H1 (cell line): Measurements from ENCODE around the gene LYPD1.

ENCODE experiments used
- BRCA1 ChIP-seq: IDR thresholded peaks from 2 replicates; pipeline ENCODE4 v1.6.1; 2012; ENCODE audit warnings: low read depth, low read length, improper control_type of control experiment
- CHD2 ChIP-seq: IDR thresholded peaks from 2 replicates; pipeline ENCODE4 v1.6.1; 2012; ENCODE audit warnings: low read length, improper control_type of control experiment
- CTCF ChIP-seq, 3 experiments: IDR thresholded peaks; 1 replicate in 2 of 3; 2 replicates in 1 of 3; pipeline versions ENCODE4 v1.5.1 to v1.6.1; 2011; ENCODE audit warnings: low read length in 3 of 3, mild to moderate bottlenecking in 3 of 3, inconsistent platforms in 2 of 3, low read depth in 1 of 3, moderate library complexity in 1 of 3; ENCODE audit not compliant: insufficient read depth in 1 of 3; ENCODE audit errors: control extremely low read depth in 1 of 3
- E2F6 ChIP-seq: IDR thresholded peaks from 2 replicates; pipeline ENCODE4 v1.6.1; 2012; ENCODE audit warnings: inconsistent platforms
- EP300 ChIP-seq, 2 experiments: IDR thresholded peaks; 1 replicate in 1 of 2; 2 replicates in 1 of 2; pipeline ENCODE4 v1.6.1; 2011 to 2012; ENCODE audit warnings: low read depth in 2 of 2, low read length in 2 of 2, mild to moderate bottlenecking in 2 of 2, borderline replicate concordance in 1 of 2, inconsistent platforms in 1 of 2, moderate library complexity in 1 of 2
- JUN ChIP-seq: IDR thresholded peaks from 2 replicates; pipeline ENCODE4 v1.6.1; 2011; ENCODE audit warnings: low read depth, mild to moderate bottlenecking, improper control_type of control experiment, low read length
- SUZ12 ChIP-seq: fragments of 200-600 bp; sonication (generic); IDR thresholded peaks from 2 replicates; pipeline ENCODE4 v1.6.1; 2012; ENCODE audit warnings: mild to moderate bottlenecking, inconsistent platforms, low read length, moderate library complexity, mixed read lengths
- TCF12 ChIP-seq: IDR thresholded peaks from 2 replicates; pipeline ENCODE4 v1.6.1; 2011; ENCODE audit warnings: low read depth, mild to moderate bottlenecking, low read length
- YY1 ChIP-seq: IDR thresholded peaks from 2 replicates; pipeline ENCODE4 v1.6.1; 2011; ENCODE audit warnings: low read depth, mild to moderate bottlenecking, low read length

- no peak for TF ChIP-seq EP300 (IDR thresholded peaks at IDR 0.05; ENCODE audit: borderline replicate concordance in 1 of 2, low read depth in 2 of 2, low read length in 2 of 2)
- no peak for TF ChIP-seq CTCF (IDR thresholded peaks at IDR 0.05; ENCODE audit: control extremely low read depth in 1 of 3, insufficient read depth in 1 of 3, low read depth in 1 of 3, low read length in 3 of 3)
- no peak for TF ChIP-seq E2F6
- no peak for TF ChIP-seq YY1
- TF ChIP-seq JUN = no peak
- no peak for TF ChIP-seq CHD2
- TF ChIP-seq BRCA1 = no peak
- no peak for TF ChIP-seq TCF12
- no peak for TF ChIP-seq SUZ12
These were observed 31.8 kb upstream of the LYPD1 start for GRCh38 chr2:132701810-132702209.
